Suprapubic skin (tissue), 4 donors: ENCODE results near the gene SELENOH. TPM values are rescaled to one million over a fixed set of nuclear protein-coding genes. Genes with fewer than 3 reads are reported as not detected.
A peak's percentile ranks its signal among the peaks of the same experiment; 100 is the strongest.

Experiments
- DNase-seq, 2 donors: peaks; one replicate each; pipeline ENCODE4 v3.0.0-alpha.2; 2019; ENCODE audit warnings: low spot score in 2 of 2
- H3K27ac ChIP-seq: fragments of 200-600 bp; sonication (generic); one replicate; pipeline ENCODE4 v1.5.1; 2019
- H3K27me3 ChIP-seq: fragments of 200-600 bp; sonication (generic); one replicate; pipeline ENCODE4 v1.5.1; 2019
- H3K36me3 ChIP-seq: fragments of 200-600 bp; sonication (generic); one replicate; pipeline ENCODE4 v1.5.1; 2019
- H3K4me1 ChIP-seq: fragments of 200-600 bp; sonication (generic); one replicate; pipeline ENCODE4 v1.5.1; 2019
- H3K4me3 ChIP-seq: fragments of 200-600 bp; sonication (generic); one replicate; pipeline ENCODE4 v1.5.1; 2019; ENCODE audit warnings: mild to moderate bottlenecking
- H3K9me3 ChIP-seq: fragments of 200-600 bp; sonication (generic); one replicate; pipeline ENCODE4 v1.5.1; 2019
- CTCF ChIP-seq, 2 donors: fragments of 200-600 bp in 1 of 2; fragments of 450-650 bp in 1 of 2; sonication (generic) in 1 of 2; IDR thresholded peaks; one replicate each; pipeline ENCODE4 v1.5.1; 2016 to 2019; ENCODE audit warnings: antibody characterized with exemption in 2 of 2, mild to moderate bottlenecking in 1 of 2, moderate library complexity in 1 of 2
- EP300 ChIP-seq: sonication (generic); formaldehyde crosslinking; IDR thresholded peaks from one replicate; pipeline ENCODE4 v1.6.1; 2017; ENCODE audit warnings: antibody characterized with exemption
- POLR2A ChIP-seq, 2 donors: fragments of 450-650 bp; IDR thresholded peaks; one replicate each; pipeline ENCODE4 v1.6.1; 2017; ENCODE audit warnings: antibody characterized with exemption in 2 of 2, mild to moderate bottlenecking in 2 of 2, moderate library complexity in 2 of 2
- POLR2AphosphoS5 ChIP-seq, 3 donors: sonication (generic); formaldehyde crosslinking; IDR thresholded peaks; one replicate each; pipeline ENCODE4 v1.6.1; 2017; ENCODE audit warnings: antibody characterized with exemption in 3 of 3
- WGBS: methylation state at CpG from one replicate; pipeline ENCODE4 v1.1.5; 2018; 5-methylcytosine and 5-hydroxymethylcytosine counted together
- total RNA-seq, 4 donors: library from RNA; depleted of rRNA; stranded (reverse); fragments of >200 nt; gene quantifications; one replicate each; pipeline ENCODE4 v1.1.0, GENCODE V29; 2016

Gene SELENOH
- total RNA-seq, 4 donors from 2014 or later: 62.0 to 74.6 (median 67.5) TPM

GRCh38 chr11:57777969-57778317 lies 36.7 kb downstream of the SELENOH start:
- Histone ChIP-seq H3K9me3 (no peaks in the 10 kb centered on the region), H3K27me3 (no peaks in the 10 kb centered on the region), H3K4me3 (peak overlapping the region; percentile 5), H3K4me1 (peaks cover 97% of the 10 kb centered on the region), H3K27ac (peak overlapping the region; percentile 84), H3K36me3 (no peaks in the 10 kb centered on the region)
- TF ChIP-seq POLR2AphosphoS5 (IDR thresholded peaks at IDR 0.05) (no peak), EP300 (no peak), POLR2A (IDR thresholded peaks at IDR 0.05) (no peak), CTCF (IDR thresholded peaks at IDR 0.05) (no peak)
- WGBS: 25% methylated on average over 3 of the region's 3 CpGs
- no peak for DNase-seq

DNA sequence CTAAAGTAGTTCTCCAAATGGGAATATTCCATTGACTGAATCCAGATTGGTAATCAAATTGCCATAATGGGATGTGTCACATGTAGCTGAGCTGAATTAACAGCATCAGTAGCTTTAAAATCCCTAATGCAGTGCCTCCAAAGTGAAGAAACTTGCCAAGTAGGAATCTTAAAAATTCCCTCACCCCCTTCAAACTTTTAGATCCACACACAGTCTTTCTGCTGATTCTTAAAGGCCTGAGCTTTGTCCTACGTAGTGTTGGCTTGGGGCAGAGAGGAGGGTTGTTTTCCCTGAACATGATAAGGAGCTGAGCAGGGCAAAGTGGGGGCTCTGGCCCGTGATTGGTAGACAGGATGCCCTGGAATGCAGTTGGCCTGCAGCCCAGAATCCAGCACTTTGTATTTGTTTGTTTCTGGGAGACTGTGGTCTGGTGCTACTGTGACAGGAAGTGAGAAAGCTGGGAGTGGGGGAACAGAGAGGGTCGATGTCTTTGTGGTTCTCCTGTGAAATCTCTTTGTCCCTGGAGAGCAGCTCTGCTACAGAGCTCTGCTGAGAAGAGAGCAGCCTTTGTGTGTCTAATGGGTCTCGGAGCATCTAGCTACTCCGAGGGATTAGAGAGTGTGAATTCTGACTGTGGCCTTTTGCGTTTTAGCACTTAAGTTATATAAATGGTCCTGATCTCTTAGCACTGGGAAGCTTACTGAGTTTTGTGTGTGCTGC lies 37.2 kb downstream of the SELENOH start:
- peak overlapping the region; percentile 5 for H3K4me3 ChIP-seq
- H3K27ac ChIP-seq: peak overlapping the region; percentile 84
- no peaks in the 10 kb centered on the region for H3K27me3 ChIP-seq
- peak; percentile 90 to 95 for DNase-seq
- 9% methylated on average over 6 of the region's 6 CpGs for WGBS
- no peaks in the 10 kb centered on the region for H3K36me3 ChIP-seq
- H3K9me3 ChIP-seq: no peaks in the 10 kb centered on the region
- no peak for TF ChIP-seq EP300
- TF ChIP-seq POLR2AphosphoS5 (IDR thresholded peaks at IDR 0.05): peak in 1 of 3 donors; percentile 47
- peaks cover 95% of the 10 kb centered on the region for H3K4me1 ChIP-seq

DNA sequence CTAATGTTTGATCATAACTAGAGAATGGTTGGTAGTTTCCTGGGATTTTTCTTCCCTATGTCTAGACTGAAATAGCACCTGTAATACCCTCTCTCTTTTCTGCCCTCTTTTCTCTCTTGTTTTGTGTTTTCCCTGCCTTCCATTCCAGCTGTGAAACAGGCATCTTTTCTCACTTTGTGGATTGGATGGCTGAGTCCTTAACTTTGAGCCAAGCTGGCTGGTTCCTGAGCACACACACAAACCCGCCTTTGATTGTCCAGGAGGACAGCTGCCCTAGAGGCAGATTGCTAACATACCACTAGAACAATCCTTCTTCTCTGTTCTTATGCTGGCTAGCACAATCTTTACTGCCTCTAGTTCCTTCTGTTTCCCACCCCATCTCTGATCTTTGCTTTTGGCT lies 38.0 kb downstream of the SELENOH start:
- no peak for DNase-seq
- peak overlapping the region; percentile 5 for H3K4me3 ChIP-seq
- H3K27ac ChIP-seq: peak overlapping the region; percentile 84
- H3K4me1 ChIP-seq: peaks cover 97% of the 10 kb centered on the region
- TF ChIP-seq POLR2AphosphoS5 (IDR thresholded peaks at IDR 0.05) (peak in 1 of 3 donors; percentile 39), CTCF (IDR thresholded peaks at IDR 0.05) (no peak)
- no peaks in the 10 kb centered on the region for H3K27me3 ChIP-seq
- WGBS: 25% methylated on average over 1 of the region's 1 CpG
- H3K9me3 ChIP-seq: no peaks in the 10 kb centered on the region
- no peaks in the 10 kb centered on the region for H3K36me3 ChIP-seq

GRCh38 chr11:57781529-57781943 lies 40.2 kb downstream of the SELENOH start:
- Histone ChIP-seq H3K9me3 (no peaks in the 10 kb centered on the region), H3K4me3 (no peak overlapping the region), H3K36me3 (no peaks in the 10 kb centered on the region), H3K4me1 (peaks cover 97% of the 10 kb centered on the region), H3K27ac (peak overlapping the region; percentile 84), H3K27me3 (no peaks in the 10 kb centered on the region)
- TF ChIP-seq CTCF (IDR thresholded peaks at IDR 0.05): no peak
- no peak for TF ChIP-seq POLR2AphosphoS5 (IDR thresholded peaks at IDR 0.05)
- DNase-seq: no peak
- WGBS: 39% methylated on average over 3 of the region's 3 CpGs

DNA sequence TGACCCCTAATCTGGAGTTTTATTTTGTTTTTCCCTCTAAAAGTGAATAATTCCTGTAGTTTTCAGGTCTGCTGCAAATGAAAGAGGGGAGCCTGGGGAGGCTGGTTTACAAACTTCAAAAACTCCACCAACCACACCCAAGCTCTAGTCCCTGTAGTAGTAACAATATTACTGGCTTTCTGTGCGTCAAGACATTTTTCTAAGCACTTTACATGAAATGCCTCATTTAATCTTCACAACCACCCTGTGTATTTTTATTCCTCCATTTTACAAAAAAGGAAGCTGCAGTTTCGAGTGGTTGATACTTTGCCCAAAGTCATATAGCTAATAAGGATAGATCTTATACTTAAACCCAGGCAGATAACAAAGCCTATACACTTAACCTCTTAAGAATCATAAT lies 43.8 kb downstream of the SELENOH start:
- Histone ChIP-seq H3K27me3 (no peaks in the 10 kb centered on the region), H3K4me3 (no peak overlapping the region), H3K27ac (no peak overlapping the region), H3K9me3 (no peaks in the 10 kb centered on the region), H3K4me1 (peaks cover 95% of the 10 kb centered on the region), H3K36me3 (no peaks in the 10 kb centered on the region)
- no peak for DNase-seq
- no peak for TF ChIP-seq CTCF (IDR thresholded peaks at IDR 0.05)
- no peak for TF ChIP-seq POLR2A (IDR thresholded peaks at IDR 0.05)
- TF ChIP-seq EP300: no peak
- no peak for TF ChIP-seq POLR2AphosphoS5 (IDR thresholded peaks at IDR 0.05)
- 67% methylated on average over 2 of the region's 2 CpGs for WGBS

GRCh38 chr11:57786436-57786835 lies 45.1 kb downstream of the SELENOH start:
- Histone ChIP-seq H3K9me3 (no peaks in the 10 kb centered on the region), H3K36me3 (peaks cover under 1% of the 10 kb centered on the region), H3K4me3 (no peak overlapping the region), H3K27ac (peak overlapping the region; percentile 80), H3K27me3 (no peaks in the 10 kb centered on the region), H3K4me1 (peaks cover 92% of the 10 kb centered on the region)
- DNase-seq: no peak
- 49% methylated on average over 4 of the region's 4 CpGs for WGBS
- no peak for TF ChIP-seq EP300
- no peak for TF ChIP-seq POLR2A (IDR thresholded peaks at IDR 0.05)
- no peak for TF ChIP-seq CTCF (IDR thresholded peaks at IDR 0.05)
- TF ChIP-seq POLR2AphosphoS5 (IDR thresholded peaks at IDR 0.05): no peak
